Measurements from ENCODE around the gene PDSS2.

GRCh38 chr6:107485157-107485556, 25.8 kb upstream of the PDSS2 start:
- TF ChIP-seq CTCF (IDR thresholded peaks at IDR 0.05) (no peak), ZFX (IDR thresholded peaks at IDR 0.05; ENCODE audit: borderline replicate concordance) (no peak)

Measured in 22Rv1 (cell line).